GM21576 (cell line): Measurements from ENCODE around the gene NFIX.

Experiments
- ATAC-seq: cut with Tn5 transposase; IDR thresholded peaks from one replicate; pipeline ENCODE4 v1.9.1; 2021; ENCODE audit warnings: mild to moderate bottlenecking, moderate library complexity; ENCODE audit not compliant: unreplicated experiment

Gene NFIX

DNA sequence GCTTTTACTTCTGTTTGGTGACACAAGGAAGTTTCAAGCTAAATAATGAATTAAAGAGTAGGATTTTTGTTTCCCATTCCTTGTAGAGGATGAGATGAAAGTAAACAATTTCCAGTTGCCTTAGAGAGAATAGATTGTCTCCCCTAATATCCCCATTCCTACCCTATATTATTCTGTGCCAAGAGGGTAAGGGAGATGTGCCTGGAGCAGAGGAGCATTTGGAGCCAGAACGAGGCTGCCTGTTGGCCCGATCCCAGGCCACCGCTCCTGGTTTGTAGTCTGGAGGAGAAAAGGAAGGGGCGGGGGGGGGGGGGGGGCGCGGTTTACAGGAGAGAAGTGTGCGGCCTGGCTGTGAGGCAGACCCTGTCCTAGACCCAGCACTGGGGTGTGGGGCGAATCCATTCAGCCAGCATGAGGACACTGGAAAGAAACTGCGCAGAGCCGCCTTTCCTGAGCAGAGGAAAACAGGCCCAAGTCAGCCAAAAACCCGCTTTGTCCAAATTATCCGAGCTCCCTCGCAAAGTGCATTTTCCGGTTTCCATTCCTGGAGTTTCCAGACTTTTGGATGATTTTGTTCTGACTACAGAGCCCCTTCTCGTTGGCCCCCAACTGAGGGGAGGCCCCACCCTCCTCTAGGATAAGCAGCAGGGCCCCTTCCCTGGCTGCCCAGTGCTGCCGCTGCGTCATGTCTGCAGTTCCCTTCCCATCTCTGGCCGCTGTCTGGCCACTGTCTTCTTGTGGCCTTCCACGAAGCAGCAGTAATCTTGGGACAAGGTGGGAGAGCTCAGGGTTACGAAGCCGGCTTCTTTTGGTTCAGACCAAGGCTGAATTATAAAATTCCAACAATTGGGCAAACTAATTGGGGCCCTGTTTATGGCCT lies 23.0 kb downstream of the NFIX start:
- ATAC-seq, result no peak

DNA sequence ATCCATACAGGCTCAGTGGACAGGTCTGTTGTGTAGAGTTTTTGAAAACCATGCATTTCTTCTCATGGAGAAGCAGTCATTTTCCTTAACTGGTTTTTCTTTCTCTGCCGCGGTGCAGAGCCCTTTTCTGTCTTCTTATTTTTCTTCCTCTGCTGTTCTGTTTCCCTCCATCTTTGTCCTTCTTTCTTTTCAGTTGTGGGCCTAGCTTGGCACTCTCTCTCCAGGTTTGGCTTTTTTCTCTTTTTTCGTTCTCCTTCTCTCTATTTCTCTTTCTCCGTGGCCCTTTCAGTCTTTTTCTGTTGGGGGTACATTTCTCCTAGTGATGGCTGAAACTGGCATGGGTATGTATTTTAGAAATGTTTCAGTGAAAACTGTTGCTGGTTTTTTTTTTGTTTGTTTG lies 24.1 kb downstream of the NFIX start:
- ATAC-seq, result no peak

GRCh38 chr19:13020002-13020414 lies 24.7 kb downstream of the NFIX start:
- no peak for ATAC-seq

DNA sequence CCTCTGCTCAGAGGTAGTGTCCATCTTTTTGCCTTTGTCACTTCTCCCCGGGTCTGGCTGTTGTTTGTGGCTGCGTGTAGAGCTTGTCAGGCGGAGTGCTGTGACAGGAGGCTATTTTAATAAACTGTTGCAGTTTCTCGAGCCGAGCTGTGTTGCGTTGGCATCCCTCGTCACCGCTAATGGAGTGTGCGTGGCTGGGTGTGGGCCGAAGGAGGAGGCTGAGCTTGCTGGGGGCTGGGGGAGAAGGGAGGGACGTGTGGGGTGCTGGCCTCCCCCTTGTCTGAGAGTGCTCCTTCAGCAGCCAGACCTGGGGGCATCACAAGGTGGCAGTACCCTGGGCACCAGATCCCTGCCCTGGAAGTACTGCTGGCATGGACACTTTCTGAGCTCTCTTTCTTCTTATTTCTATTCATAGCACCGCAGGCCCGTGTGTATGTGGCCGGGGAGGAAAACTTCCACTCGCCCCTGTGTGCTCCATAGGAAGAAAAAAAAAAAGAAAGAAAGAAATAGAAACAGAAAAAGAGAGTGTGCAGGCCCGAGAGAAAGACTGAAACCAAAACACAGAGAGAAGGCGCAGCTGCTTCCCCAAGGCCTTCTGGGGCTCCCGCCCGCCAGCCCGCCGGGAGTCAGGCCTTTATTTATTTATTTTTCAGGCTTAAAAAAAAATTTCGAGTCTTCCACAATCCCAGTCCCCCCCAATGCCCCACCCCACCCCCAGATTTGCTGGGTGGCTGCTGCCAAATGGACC lies 27.0 kb downstream of the NFIX start:
- ATAC-seq, result no peak

DNA sequence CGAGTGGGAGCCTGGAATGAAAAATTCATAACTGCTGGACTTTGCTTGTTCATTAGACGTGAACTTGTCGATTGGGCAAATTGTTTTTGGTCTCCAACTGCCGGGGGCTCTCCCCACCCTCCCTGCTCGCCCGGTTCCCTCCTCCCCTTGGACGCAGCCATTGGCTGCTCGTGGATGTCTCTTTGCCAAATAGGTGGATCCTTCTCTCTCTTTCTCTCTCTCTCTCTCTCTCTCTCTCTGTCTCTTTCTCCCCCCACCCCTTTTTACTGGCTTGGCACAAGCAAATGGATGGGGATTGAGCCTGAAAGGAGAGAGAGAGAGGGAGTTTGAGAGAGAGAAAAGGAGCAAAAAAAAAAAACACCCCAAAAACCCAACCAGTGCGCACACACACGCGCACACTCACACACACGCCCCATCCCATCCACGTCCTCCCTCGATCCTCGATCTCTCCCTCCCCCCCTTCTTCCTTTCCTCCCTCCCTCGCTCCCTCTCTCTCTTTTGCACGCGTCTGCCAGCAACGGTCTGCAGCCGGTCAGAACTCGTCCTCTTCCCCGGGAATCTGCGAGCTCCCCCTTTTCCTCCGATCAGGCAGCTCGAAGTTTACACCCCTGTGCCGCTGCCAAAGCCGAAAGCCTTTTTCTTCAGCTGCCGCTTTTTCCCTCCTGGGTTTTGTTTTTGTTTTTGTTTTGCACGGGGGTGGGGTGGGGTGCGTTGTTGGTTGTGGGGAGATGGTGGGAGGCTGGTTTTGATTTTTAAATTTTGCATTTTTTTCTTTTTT lies 27.8 kb downstream of the NFIX start:
- no peak for ATAC-seq

GRCh38 chr19:13023656-13024055 lies 28.4 kb downstream of the NFIX start:
- ATAC-seq, result no peak

DNA sequence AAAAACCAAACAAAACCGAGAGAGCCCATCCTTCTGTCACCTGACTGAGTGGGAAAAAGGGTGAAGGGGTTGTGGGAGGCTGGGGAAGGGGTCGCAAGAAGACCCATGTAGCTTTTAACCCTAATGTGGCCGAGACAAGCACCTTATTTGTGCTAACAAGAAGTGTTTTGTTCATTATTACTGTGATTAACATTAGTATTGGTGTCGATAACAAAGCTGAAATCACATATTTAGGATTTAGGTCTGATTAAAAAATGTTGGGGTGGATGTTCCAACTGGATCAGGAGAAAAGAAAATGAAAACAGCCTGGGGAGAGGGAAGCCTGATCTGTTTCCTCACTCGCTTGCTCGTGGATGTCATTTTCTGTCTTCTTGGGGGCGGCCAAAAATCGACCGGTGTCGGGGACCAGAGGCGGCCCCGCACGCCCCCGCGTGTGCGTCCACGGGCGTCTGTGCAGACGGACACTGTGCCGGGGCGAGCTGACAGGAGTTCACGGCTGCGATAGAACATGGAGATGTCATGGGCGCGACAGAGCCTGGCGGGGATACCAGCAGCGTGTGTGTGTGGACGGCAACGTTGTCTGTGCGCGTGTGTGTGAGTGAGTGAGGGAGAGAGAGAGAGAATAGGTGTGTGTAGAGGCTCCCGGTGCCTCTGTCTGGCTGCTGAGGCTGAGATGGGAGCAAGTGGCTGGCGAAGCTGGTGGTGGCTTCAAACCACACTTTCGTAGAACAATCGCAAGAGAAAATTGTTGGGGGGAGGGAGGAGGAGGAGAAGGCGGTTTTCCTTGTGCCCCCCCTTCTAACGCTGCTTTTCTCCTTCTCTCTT lies 29.1 kb downstream of the NFIX start:
- ATAC-seq, result no peak

DNA sequence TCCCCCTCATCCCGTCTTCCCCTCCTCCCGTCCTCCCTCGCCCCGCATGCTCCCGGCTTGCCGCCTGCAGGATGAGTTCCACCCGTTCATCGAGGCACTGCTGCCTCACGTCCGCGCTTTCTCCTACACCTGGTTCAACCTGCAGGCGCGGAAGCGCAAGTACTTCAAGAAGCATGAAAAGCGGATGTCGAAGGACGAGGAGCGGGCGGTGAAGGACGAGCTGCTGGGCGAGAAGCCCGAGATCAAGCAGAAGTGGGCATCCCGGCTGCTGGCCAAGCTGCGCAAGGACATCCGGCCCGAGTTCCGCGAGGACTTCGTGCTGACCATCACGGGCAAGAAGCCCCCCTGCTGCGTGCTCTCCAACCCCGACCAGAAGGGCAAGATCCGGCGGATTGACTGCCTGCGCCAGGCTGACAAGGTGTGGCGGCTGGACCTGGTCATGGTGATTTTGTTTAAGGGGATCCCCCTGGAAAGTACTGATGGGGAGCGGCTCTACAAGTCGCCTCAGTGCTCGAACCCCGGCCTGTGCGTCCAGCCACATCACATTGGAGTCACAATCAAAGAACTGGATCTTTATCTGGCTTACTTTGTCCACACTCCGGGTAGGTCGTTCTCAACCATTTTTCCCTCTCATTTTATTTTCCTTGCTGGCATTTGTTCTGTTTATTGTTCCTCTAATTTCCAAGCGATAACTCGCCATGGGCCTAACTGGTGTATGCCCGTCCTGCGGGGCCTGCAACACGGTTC lies 29.8 kb downstream of the NFIX start:
- ATAC-seq, result no peak

DNA sequence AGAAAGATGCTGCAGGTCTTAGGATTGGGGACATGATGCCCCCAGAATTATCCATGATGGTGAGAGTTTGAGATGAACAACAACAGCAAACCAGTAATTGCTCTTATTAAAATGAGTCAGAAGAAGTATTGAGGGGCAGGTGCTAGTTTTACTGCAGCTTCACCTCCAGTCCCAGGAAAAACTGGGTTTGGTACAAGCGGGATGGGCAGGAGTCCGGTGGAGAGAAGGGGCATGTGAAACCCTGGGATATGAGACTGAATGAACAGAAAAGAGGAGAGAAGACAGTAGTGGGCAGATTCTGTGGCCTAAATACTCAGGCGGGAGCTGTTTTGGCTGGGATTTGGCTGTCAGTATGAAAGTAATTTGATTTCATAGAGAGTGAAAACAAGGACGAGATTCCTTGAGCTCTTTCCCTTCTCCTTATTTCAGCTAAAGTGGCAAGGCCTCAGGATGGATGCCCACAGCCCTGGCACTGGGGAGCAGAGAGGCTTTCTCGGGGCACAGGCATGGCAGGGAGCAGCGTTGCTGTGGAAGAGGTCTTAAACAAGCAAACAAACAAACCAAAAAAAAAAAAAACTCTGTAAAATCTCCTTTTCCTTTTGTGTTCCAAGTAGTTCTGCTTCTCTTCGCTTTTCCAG lies 30.7 kb downstream of the NFIX start:
- no peak for ATAC-seq

DNA sequence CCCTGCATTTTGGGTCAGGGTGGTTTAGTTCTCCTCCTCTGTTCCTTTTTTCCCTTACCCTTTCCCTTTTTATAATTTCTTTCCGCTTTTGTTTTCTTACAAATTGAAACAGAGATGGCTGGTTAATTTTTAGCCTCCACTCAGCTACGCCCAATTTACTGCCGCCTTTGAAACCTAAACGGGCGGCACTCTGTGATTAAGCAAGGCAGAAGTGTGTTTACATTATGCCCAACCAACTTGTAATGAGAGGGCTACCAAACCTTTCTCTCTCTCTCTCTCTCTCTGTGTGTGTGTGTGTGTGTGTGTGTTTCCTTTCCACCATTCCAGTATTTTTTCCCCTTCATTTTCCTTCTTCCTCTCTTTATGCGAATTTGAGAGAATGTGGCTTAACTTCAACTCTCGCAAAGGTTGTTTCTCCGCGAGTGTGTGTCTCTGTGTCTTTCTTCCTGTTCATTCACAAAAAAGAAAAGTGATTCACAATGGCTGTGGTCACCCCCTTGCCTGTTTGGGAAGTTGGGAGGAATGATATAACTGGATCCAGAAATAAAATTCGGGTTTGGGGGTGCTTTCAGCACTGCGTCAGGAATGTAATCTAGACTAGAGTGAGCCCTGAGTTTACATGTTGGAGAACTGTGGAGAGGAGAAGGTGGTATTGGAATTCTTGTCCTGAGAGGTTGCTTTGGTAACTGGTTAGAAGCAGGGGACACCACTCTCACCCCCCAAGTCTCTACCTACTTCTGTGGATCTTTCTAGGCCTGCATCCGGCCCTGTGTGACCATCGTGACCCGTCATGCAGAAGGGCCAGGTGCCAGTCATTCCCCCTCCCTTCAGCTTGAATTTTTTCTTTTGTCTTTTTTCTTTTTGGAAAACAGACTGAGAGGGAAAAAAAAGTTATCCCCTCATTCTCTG lies 31.4 kb downstream of the NFIX start:
- ATAC-seq, result no peak

DNA sequence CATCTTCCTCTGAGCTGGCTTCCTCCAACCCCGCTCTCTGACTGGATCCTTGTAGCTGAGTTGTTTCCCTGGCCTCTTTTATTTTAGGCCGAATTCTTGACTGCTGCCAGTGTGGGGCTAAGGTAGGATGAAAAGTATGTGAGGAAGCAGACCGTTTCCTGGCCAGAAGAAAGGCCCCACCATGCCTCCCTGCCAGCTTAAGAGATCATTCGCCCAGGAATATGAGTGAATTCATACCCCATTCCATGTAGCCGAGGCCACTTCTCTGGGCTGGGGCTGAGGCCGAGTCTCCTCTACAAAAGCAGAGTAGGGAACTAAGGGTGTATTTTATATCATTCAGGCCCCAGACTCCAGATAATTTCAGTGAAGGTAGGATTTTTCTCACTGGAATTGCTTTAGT lies 32.3 kb downstream of the NFIX start:
- no peak for ATAC-seq

DNA sequence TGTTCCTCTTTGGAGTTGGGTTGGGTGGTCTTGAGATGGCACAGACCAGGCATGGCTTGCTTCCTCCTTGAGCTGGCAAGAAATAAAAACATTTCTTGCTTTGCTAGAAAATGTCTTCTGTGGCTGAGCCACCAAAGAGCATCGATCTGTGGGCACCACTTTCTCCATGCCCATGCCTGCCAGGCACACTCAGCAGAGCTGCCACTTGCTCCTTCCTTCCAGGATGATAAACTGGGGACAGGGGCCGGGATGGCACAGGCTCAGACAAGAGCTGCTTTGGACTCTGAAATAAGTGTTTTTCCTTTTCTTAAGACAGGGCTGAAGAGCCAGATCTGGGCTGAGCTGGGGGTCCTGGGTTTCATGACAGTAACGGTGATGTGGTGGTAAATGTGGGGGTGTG lies 32.8 kb downstream of the NFIX start:
- no peak for ATAC-seq

DNA sequence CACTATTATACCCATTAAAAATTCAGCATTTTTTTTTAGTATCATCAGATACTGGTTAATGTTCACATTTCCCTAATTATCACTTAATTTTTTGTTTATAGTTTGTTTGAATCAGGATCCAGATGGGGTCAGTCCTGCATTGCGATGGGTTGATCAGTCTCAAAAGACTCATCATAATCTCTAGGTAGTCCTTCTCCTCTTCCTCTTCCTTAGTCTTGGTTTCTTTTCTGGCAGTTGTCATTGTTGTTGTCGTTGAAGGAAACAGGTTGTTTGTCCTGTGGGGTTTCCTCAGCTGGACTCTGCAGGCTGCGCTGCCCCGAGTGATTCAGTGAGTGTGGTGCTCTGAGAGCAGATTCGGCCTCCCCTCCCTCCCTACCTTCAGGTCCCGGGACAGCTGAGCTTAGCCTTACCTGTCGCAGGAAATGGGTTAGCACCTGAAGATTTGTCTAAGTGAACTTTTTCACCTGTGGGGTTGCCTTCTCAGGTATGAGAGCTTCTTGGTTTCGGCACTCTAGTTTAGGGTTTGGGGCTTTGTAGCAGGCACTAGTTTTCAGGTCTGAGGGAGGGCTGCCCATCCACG lies 34.1 kb downstream of the NFIX start:
- no peak for ATAC-seq

DNA sequence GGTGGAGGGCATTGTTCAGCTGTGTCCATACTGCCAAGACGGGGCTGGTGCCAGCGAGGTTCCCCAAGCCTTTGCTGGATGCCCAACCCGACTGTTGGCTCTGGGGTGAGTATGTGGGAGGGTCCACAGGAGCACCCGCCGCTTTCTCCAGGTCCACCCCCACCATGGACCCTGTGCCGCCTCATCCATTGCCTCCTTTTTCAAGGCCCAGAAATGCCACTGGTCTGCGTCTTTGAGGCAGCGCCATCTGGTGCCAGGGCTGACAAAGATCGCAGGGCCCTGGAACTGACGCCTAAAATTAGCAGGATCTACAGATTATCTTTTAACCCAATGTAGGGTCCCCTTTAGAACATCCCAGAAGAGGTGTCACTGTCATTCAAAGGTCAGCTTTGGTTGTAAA lies 34.6 kb downstream of the NFIX start:
- ATAC-seq, result no peak

- ATAC-seq, result no peak
Observed at GRCh38 chr19:13031917-13032623, 36.8 kb downstream of the NFIX start.

- ATAC-seq, result no peak
Observed at GRCh38 chr19:13032837-13033236, 37.6 kb downstream of the NFIX start.

DNA sequence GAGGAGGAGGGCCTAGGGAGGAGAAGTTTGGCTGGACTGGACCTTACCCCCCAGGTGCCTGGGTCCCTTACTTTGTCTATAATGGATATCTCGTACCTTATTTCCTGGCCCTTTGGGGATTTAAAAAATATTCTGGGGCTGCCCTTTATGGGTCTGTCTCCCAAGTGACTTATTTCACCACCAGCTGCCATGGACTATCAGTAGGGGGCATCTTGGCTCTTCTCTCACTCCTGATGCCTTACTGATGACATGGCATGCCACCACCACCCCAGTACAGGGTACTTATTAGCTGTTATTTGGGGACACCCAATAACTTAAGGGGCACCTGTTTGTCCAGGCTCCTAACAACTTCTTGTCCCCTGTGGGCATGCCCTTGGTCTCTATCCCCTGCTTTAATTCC lies 38.0 kb downstream of the NFIX start:
- no peak for ATAC-seq
